SK-N-MC (cell line): Measurements from ENCODE around the gene ETV6.

ENCODE experiments used
- EZH2 ChIP-seq: fragments of 200-600 bp; sonication (generic); IDR thresholded peaks from one replicate; pipeline ENCODE4 v1.6.1; 2017; ENCODE audit warnings: antibody characterized with exemption
- FOXP2 ChIP-seq: optimal IDR thresholded peaks from 2 replicates; pipeline ENCODE3; 2011; ENCODE audit warnings: mild to moderate bottlenecking, moderate library complexity; ENCODE audit not compliant: insufficient read depth; ENCODE audit errors: extremely low read length, control extremely low read depth
- POLR2AphosphoS5 ChIP-seq: IDR thresholded peaks from 2 replicates; pipeline ENCODE4 v1.6.1; 2012; ENCODE audit warnings: mild to moderate bottlenecking, low read depth, low read length, borderline replicate concordance

- no peak for TF ChIP-seq POLR2AphosphoS5
- TF ChIP-seq EZH2, result no peak
- no peak for TF ChIP-seq FOXP2
Observed at GRCh38 chr12:11824736-11825135, 175.3 kb downstream of the ETV6 start.
